Neuron (in vitro differentiated cells): ENCODE data around the gene PDE4D.
A peak's percentile ranks its signal among the peaks of the same experiment; 100 is the strongest.

Experiments
- H2AFZ ChIP-seq: one replicate; pipeline ENCODE4 v1.6.1; 2013; ENCODE audit warnings: low read depth, mild to moderate bottlenecking, inconsistent platforms, low read length, moderate library complexity
- H3K27me3 ChIP-seq: one replicate; pipeline ENCODE4 v1.6.1; 2013; ENCODE audit warnings: low read length; ENCODE audit not compliant: insufficient read depth
- H3K36me3 ChIP-seq: one replicate; pipeline ENCODE4 v1.6.1; 2013; ENCODE audit warnings: low read length; ENCODE audit not compliant: insufficient read depth
- H3K4me1 ChIP-seq: one replicate; pipeline ENCODE4 v1.6.1; 2013; ENCODE audit warnings: low read length; ENCODE audit not compliant: insufficient read depth
- H3K4me3 ChIP-seq: 2 replicates; pipeline ENCODE4 v1.5.1; 2013; ENCODE audit warnings: mild to moderate bottlenecking, low read length, moderate library complexity
- H3K9me3 ChIP-seq: one replicate; pipeline ENCODE4 v1.6.1; 2013; ENCODE audit warnings: low read length

The PDE4D gene

DNA sequence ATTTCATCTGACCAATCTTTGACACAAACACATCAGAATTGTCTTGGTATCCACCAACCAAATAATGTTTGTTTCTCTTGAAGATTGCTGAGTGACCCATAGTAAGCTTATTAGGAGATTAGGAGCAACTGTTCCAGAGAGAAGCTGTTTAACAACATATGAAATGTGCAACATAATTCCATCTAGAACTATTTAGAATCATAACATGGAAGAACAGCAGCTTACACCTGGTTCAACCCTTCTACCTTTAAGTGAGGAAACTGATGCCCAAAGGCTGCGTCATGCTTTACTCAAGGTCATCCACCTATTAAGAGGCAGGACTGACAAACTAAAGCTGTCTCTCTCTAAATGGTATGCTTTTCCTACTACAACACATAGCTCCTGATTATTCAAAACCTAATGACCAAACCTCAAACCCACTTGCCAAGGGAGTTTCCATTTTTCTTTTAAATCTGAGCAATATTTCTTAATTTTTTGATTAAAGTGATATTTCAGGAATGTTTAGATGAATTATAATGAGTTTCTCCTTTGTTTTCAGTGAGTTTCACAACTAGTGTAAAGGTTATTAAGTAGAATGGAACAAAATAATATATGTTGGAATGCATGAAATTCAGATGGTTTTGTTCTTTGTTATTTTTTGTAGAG lies 764.8 kb downstream of the PDE4D start:
- peaks cover 42% of the 10 kb centered on the region for H3K4me1 ChIP-seq
- H3K27me3 ChIP-seq = no peaks in the 10 kb centered on the region
- no peak overlapping the region for H3K4me3 ChIP-seq
- H2AFZ ChIP-seq = no peak overlapping the region
- H3K36me3 ChIP-seq = no peaks in the 10 kb centered on the region
- H3K9me3 ChIP-seq = no peaks in the 10 kb centered on the region

DNA sequence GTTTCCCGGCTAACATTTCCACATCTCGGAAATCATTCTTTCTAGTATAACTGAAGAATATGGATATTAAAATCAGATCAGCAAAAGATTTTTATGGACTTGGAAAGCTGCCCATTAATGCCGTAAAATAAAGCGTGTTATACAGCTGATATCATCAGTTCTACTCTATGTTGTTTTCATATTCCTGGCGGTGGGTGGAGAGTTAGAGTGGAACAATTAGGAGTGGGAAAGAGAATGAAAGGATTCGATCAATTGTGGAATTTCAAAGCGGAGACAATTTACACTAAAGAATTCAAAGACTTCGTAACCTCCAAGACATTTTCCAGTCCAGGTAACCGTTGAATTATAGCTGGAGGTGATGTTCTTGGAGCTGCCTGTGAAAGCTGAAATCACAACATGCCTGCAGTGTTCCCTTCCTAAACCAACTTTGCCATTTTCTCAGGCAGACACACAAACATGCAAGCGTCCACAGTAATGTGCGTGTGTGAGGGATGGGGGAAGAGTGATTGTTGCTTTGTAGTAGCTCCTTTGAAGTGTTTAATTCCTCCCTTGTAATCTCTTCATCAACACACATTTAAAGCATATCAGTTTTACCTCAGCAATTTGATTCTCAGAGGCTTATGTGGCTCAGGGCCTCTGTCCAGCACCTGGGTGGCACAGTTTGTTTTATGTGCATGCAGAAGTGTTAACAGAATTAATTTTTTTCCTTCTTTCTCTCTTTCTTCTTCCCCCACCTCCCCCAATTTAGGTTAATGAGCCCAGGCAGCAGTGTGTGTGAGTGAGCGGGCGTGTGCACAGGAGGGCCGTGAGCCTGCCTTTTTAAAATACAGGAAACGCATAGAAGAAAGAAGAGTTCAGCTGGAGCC lies 766.6 kb downstream of the PDE4D start:
- peaks cover 42% of the 10 kb centered on the region for H3K4me1 ChIP-seq
- H3K36me3 ChIP-seq = no peaks in the 10 kb centered on the region
- no peaks in the 10 kb centered on the region for H3K27me3 ChIP-seq
- peak overlapping the region; percentile 24 for H2AFZ ChIP-seq
- H3K4me3 ChIP-seq = peak overlapping the region; percentile 51
- no peaks in the 10 kb centered on the region for H3K9me3 ChIP-seq

DNA sequence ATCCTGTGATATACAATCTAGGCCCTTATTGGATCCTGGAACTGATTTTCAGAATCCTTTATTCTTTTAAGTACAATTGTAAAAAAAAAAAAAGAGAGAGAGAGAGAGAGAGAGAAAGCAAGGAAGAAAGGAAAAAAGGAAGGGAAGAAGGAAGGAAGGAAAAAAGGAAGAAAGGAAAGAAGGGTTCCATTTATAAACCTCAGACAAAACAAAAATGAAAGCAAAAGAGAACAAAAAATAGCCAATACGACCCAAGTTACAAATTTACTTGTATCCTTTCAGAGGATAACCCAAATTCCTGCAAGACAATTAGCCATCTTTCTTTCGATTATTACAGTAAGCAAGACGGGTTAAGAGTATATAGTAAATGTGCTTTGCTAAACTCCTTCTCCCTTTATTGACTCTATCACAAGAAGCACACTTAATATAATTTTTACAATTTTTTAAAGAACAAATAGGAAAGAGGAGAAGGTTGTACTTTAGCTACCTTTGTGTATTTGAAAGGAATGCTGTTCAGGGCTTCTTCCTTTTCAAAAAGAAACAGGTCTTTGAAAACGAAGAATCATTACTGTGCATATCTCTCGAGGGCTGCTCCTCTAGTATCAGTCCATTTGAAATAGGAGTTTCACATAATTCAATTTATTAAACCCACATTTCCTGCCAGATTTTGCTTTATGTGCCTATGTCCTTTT lies 767.4 kb downstream of the PDE4D start:
- no peaks in the 10 kb centered on the region for H3K36me3 ChIP-seq
- no peaks in the 10 kb centered on the region for H3K27me3 ChIP-seq
- H3K4me1 ChIP-seq = peaks cover 42% of the 10 kb centered on the region
- H2AFZ ChIP-seq = peak overlapping the region; percentile 24
- no peaks in the 10 kb centered on the region for H3K9me3 ChIP-seq
- H3K4me3 ChIP-seq = no peak overlapping the region

DNA sequence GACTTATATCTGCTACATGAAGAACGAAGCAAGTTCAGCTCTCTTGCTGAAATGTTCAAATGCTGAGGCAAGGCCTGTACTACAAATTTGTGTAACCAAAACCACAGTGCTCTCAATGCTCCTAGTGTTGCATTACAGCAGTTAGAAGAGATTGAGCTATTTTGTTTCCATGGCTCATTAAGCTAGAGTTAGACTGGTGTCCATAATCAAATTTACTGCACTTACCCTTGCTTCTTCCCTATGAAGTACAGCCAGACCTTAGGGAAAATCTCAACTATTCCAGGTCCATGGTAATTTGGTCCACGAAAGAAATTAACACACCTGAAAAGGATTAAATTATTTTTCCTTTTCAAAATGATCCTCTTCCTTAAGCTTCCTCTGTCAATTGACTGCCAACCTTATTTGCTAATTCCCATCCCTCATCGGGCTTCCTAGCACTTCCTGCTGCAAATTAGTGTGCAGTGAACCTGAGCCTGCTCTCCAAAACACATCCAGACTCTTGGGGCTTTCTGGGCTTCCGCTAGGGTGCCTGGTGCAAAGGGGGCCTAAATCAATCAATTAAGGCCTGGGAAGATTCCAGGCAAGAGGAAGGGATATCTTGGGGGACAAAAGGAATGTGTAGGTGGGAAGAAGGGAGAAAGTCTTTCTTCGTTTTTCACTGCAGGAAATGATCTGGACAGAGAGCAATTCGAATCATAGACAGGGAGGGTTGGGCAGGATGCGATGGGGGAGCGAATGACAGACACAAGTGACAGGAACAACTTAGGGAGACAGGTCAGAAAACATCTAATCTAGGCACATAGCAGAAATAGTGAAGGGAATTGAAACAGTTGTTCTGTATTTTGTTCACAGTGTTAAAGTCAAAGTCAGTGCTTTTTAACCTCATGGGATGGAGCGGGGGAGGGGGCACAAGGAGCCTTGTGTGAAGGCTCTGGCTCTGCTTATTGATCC lies 768.2 kb downstream of the PDE4D start:
- no peaks in the 10 kb centered on the region for H3K36me3 ChIP-seq
- H3K4me1 ChIP-seq = peaks cover 38% of the 10 kb centered on the region
- no peaks in the 10 kb centered on the region for H3K9me3 ChIP-seq
- no peaks in the 10 kb centered on the region for H3K27me3 ChIP-seq
- H3K4me3 ChIP-seq = no peak overlapping the region
- no peak overlapping the region for H2AFZ ChIP-seq

DNA sequence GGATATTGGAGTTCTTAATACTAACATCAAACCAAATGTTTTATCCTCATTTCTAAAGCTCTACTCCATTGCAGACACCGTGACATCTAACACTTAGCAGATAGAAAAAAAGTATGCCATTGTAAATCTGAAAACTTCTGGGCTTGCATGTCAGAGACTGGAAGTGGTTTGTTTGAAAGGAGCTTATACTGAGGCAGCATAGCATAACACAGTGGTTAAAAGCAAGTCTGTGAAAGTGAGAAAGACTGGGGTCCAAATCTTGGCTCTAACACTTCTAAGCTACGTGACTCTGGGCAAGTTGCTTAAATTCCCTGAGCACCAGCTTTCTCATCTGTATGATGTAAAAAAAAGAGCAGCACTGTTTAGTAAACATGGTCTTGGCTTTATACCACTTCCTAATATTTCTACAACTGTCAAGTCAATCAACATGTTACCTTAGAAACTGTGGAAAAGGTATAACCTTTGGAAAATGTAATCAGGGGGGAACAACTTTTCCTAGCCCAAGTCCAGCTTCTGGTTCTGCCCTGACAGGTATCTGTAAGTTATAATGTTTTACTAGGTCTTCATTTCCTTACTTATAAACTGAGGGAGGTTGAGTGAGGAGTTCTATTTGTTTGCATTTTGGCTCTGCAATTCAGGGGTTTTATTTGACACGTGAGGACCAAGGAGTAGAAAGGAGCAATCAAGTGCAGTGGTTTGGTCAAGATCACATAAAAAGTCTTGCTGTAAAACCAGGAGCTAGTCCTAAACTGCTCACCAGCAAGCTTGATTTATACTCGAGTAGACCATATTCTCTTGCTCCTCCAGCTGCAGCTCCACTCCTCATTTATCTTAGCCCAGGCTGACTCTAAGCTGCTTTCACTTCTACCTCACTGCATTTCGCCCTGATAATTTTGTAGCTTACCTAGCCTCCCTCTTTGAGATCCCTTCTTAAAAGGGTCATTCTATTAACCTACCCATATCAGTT lies 769.6 kb downstream of the PDE4D start:
- no peaks in the 10 kb centered on the region for H3K27me3 ChIP-seq
- no peaks in the 10 kb centered on the region for H3K9me3 ChIP-seq
- H3K4me3 ChIP-seq = no peak overlapping the region
- no peaks in the 10 kb centered on the region for H3K36me3 ChIP-seq
- H2AFZ ChIP-seq = no peak overlapping the region
- H3K4me1 ChIP-seq = peaks cover 36% of the 10 kb centered on the region

DNA sequence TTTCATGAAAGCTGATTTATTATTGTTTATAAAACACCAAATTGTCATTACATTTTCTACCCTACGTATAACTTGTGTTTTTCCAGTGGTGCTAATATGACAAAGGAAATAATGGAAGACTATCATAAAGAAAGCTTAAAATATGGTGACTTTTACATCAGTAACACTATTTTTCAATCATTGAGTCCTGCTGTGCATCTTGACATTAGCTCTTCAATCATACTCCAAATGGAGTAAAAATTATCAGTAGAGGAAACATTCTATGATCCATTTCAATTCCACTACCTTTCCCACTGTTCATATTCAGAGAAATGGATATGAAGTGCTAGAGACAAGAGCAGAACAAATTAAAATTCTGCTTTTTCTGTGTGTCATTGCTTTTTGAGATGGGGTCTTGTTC lies 774.0 kb downstream of the PDE4D start:
- no peak overlapping the region for H3K4me3 ChIP-seq
- H2AFZ ChIP-seq = no peak overlapping the region
- H3K9me3 ChIP-seq = no peaks in the 10 kb centered on the region
- H3K4me1 ChIP-seq = peaks cover 11% of the 10 kb centered on the region
- H3K27me3 ChIP-seq = no peaks in the 10 kb centered on the region
- no peaks in the 10 kb centered on the region for H3K36me3 ChIP-seq

DNA sequence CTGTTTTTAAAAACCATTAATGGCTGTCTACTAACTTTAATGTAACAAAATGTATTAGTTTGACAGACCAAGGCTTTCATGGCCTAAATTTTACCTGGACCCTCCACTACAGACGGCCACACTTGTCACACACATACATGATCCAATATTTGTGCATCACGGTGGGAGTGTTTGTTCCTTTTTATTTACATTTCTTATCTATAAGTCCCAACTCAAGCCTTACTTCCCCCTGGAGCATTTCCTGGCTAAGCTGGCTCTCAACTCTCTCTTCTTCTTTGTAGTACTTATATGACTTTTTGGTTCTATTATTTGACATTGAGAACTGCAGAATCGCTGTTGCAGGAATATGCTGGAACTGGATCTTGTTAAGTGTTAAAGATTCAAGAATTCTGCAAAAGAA lies 776.2 kb downstream of the PDE4D start:
- no peak overlapping the region for H2AFZ ChIP-seq
- H3K36me3 ChIP-seq = no peaks in the 10 kb centered on the region
- H3K4me1 ChIP-seq = peaks cover 11% of the 10 kb centered on the region
- H3K27me3 ChIP-seq = no peaks in the 10 kb centered on the region
- H3K4me3 ChIP-seq = no peak overlapping the region
- H3K9me3 ChIP-seq = no peaks in the 10 kb centered on the region

DNA sequence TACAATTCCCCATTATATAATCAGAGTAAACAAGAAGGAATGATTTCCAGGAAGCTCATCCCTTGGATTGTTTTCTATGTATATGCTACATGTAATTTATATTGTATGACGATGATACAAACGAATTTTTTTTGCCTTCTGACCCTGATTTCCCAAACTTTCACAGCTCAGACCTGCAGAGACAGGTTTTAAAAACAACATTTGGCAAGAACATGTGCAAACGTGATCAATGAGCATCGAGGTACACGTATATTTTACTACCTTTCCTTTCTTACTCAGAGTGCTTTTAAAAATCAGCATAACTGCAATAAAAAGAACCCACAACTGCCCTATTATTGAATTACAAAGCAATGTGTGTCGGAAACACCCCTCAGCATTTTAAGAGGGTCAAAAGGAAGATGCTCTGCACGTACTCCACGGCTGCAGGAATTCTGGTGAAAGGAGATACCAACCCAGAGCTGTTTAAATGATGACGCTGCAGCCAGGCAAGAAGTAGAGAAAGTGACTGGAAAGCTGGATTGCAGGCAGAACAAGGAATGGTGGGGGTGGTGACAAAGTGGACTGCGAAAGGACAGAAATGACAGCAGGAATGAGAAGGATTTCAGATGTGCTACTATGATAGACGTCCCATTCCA lies 777.2 kb downstream of the PDE4D start:
- H3K4me3 ChIP-seq = no peak overlapping the region
- H3K9me3 ChIP-seq = no peaks in the 10 kb centered on the region
- no peaks in the 10 kb centered on the region for H3K36me3 ChIP-seq
- H2AFZ ChIP-seq = no peak overlapping the region
- peaks cover 11% of the 10 kb centered on the region for H3K4me1 ChIP-seq
- no peaks in the 10 kb centered on the region for H3K27me3 ChIP-seq

DNA sequence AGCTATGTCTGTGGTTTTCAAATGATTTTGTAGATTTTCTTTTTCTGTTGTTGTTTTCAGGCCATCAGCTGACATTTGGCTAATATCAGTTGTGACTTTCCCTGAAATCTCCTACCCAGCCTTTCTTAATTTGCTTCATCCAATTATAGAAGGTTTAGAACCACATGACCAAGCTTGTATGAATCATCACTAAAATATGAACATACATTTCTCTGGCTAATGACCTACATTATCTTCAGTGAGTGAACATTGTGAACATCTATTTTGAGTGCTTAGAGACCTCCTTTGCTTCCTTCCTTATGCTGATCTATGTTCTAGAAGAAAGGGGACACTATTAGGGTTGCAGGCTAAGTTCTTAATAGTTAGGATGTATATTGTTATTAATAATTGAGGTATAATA lies 778.2 kb downstream of the PDE4D start:
- Histone ChIP-seq H3K4me3 (no peak overlapping the region), H2AFZ (no peak overlapping the region), H3K36me3 (no peaks in the 10 kb centered on the region), H3K27me3 (no peaks in the 10 kb centered on the region), H3K4me1 (peaks cover 11% of the 10 kb centered on the region), H3K9me3 (no peaks in the 10 kb centered on the region)

DNA sequence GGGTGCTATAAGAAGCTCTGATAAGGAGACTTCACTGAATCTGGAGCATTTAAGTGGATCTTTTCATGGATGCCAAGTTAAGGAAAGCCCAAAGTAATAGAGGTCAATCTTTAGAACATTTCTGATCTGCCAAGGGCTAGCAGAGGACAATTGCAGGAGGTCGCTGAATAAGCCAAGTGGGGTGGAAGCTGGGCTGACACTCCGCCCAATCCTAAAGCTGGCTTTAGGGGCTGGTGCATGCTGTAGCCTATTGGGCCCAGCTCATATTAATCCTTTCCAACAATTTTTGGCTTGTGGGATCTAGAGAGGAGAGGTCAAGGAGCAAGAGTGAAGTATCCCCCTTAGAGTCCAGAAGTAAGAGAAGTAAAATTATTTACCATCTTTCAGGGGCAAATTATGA lies 784.1 kb downstream of the PDE4D start:
- Histone ChIP-seq H3K36me3 (no peaks in the 10 kb centered on the region), H3K4me3 (no peak overlapping the region), H3K27me3 (no peaks in the 10 kb centered on the region), H3K4me1 (peaks cover 5% of the 10 kb centered on the region), H2AFZ (no peak overlapping the region), H3K9me3 (no peaks in the 10 kb centered on the region)

DNA sequence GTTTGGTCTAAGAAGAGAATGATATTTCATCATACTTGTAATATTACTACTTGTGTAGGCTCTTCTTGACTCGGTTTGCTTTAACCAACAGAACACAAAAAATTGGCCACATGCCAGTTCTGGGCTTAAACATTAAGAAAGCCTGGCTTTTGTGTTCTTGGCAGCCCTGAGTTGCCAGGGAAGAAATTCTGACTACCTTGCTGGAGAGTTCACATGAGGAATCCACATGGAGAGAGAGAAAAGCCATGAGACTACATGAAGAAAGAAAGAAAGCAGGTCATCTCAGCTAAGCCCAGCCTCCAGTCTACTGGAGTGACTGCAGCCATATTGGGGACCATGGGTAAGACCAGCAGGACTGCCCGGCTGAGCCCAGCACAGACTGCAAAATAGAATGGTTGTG lies 785.8 kb downstream of the PDE4D start:
- H3K4me3 ChIP-seq = no peak overlapping the region
- peaks cover 10% of the 10 kb centered on the region for H3K4me1 ChIP-seq
- no peaks in the 10 kb centered on the region for H3K27me3 ChIP-seq
- no peak overlapping the region for H2AFZ ChIP-seq
- H3K36me3 ChIP-seq = no peaks in the 10 kb centered on the region
- no peaks in the 10 kb centered on the region for H3K9me3 ChIP-seq
